Tibial nerve (tissue), 4 donors: ENCODE data around the gene MKLN1. TPM values are rescaled to one million over a fixed set of nuclear protein-coding genes. Genes with fewer than 3 reads are reported as not detected.
"Not testable (repeated sequence)": the region's sequence is repeated elsewhere in the genome, so short reads cannot be mapped to it uniquely, and the experiment has no call there.

Experiments used
- DNase-seq, 2 donors: peaks; one replicate each; pipeline ENCODE4 v3.0.0-alpha.2; 2019; ENCODE audit warnings: low spot score in 2 of 2
- H3K27ac ChIP-seq, 4 donors: fragments of 200-600 bp; sonication (generic) in 3 of 4; one replicate each; pipeline ENCODE4 v1.5.1; 2017 to 2019; ENCODE audit warnings: mild to moderate bottlenecking in 1 of 4
- H3K27me3 ChIP-seq, 2 donors: fragments of 200-600 bp; sonication (generic) in 1 of 2; one replicate each; pipeline versions ENCODE4 v1.5.1 to v1.6.0; 2017 to 2019
- H3K36me3 ChIP-seq, 3 donors: fragments of 200-600 bp; sonication (generic); one replicate each; pipeline ENCODE4 v1.5.1; 2018 to 2019
- H3K4me1 ChIP-seq, 4 donors: fragments of 200-600 bp; sonication (generic) in 3 of 4; one replicate each; pipeline ENCODE4 v1.5.1; 2017 to 2019
- H3K4me3 ChIP-seq, 4 donors: fragments of 200-600 bp; sonication (generic) in 3 of 4; one replicate each; pipeline ENCODE4 v1.5.1; 2017 to 2019; ENCODE audit warnings: mild to moderate bottlenecking in 1 of 4, moderate library complexity in 1 of 4
- H3K9me3 ChIP-seq, 4 donors: fragments of 200-600 bp; sonication (generic) in 3 of 4; one replicate each; pipeline ENCODE4 v1.5.1; 2017 to 2019
- EP300 ChIP-seq, 2 donors: sonication (generic); formaldehyde crosslinking; IDR thresholded peaks; one replicate each; pipeline ENCODE4 v1.6.1; 2017; ENCODE audit warnings: antibody characterized with exemption in 2 of 2, mild to moderate bottlenecking in 1 of 2
- POLR2A ChIP-seq, 2 donors: fragments of 450-650 bp; IDR thresholded peaks; one replicate each; pipeline ENCODE4 v1.6.1; 2017; ENCODE audit warnings: antibody characterized with exemption in 2 of 2, mild to moderate bottlenecking in 2 of 2, moderate library complexity in 2 of 2
- WGBS, 2 donors: methylation state at CpG; one replicate each; pipeline ENCODE4 v1.1.5; 2018; 5-methylcytosine and 5-hydroxymethylcytosine counted together
- total RNA-seq, 4 donors: library from RNA; depleted of rRNA; stranded (reverse); fragments of >200 nt; gene quantifications; one replicate each; pipeline ENCODE4 v1.1.0, GENCODE V29; 2016
- TF ChIP-seq, protein P1 (sequence below), 5 experiments: fragments of 200-600 bp in 3 of 5; fragments of 450-650 bp in 2 of 5; sonication (generic) in 3 of 5; IDR thresholded peaks; one replicate each; pipeline ENCODE4 v1.5.1; 2016 to 2019; ENCODE audit warnings: antibody characterized with exemption in 5 of 5, mild to moderate bottlenecking in 3 of 5, moderate library complexity in 2 of 5

MKLN1 gene
- total RNA-seq, 4 donors from 2014 or later = 86.4 to 143 (median 95.0) TPM

DNA sequence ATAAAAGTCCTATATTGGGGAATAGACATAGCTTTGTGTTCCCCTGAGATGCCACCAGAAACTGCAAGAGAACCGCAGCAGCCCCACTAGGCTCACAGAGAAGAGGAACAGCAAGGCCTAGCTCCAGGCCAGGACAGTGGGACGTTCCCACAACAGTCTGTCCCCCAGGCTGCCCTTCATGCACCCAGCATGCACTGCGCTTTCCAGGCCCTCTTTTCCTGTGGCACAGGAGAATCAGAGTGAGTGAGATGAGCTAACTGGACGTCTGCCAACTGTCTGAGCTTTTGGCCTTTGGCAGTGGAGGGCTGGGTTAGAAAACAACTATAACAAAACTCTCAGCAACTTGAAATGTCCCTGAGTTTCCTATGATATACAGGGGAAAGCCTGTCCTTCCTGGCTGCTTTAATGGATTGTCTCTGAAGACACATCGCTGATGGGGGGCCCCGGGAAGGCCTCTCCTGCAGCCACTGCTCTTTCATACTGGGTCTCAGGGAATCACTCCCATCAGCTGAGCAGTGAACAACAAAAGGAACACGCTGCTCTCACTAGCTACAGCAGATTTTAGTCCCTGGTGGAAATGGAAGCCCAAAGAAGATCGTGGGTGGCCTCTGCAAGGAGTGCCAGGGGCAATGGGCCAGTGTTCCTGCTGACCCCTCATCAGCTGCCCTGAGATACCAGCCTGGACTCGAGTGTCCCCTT is 175.3 kb downstream of the MKLN1 start:
- TF ChIP-seq, protein P1, sequence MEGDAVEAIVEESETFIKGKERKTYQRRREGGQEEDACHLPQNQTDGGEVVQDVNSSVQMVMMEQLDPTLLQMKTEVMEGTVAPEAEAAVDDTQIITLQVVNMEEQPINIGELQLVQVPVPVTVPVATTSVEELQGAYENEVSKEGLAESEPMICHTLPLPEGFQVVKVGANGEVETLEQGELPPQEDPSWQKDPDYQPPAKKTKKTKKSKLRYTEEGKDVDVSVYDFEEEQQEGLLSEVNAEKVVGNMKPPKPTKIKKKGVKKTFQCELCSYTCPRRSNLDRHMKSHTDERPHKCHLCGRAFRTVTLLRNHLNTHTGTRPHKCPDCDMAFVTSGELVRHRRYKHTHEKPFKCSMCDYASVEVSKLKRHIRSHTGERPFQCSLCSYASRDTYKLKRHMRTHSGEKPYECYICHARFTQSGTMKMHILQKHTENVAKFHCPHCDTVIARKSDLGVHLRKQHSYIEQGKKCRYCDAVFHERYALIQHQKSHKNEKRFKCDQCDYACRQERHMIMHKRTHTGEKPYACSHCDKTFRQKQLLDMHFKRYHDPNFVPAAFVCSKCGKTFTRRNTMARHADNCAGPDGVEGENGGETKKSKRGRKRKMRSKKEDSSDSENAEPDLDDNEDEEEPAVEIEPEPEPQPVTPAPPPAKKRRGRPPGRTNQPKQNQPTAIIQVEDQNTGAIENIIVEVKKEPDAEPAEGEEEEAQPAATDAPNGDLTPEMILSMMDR (IDR thresholded peaks at IDR 0.05) = no peak
- TF ChIP-seq EP300 (IDR thresholded peaks at IDR 0.05) (peak in 1 of 2 donors; percentile 41), POLR2A (IDR thresholded peaks at IDR 0.05) (no peak)
- WGBS, 2 donors = 35 to 44% methylated on average over 9 of the region's 9 CpGs
- Histone ChIP-seq H3K4me3 (no peak overlapping the region), H3K4me1 (peaks cover 0 to 49% (median 18%) of the 10 kb centered on the region in 4 donors), H3K36me3 (peaks cover 0 to 20% (median 0%) of the 10 kb centered on the region in 3 donors), H3K27me3 (no peaks in the 10 kb centered on the region), H3K9me3 (no peaks in the 10 kb centered on the region), H3K27ac (peak overlapping the region in 3 of 4 donors; percentile 44 to 79 (median 75))
- peak in 1 of 2 donors; percentile 62 for DNase-seq

GRCh38 chr7:131503639-131504038 is 176.0 kb downstream of the MKLN1 start:
- no peaks in the 10 kb centered on the region for H3K9me3 ChIP-seq
- peaks cover 0 to 47% (median 19%) of the 10 kb centered on the region in 4 donors for H3K4me1 ChIP-seq
- H3K36me3 ChIP-seq = peaks cover 0 to 13% (median 0%) of the 10 kb centered on the region in 3 donors
- DNase-seq = no peak
- TF ChIP-seq EP300 (IDR thresholded peaks at IDR 0.05) (no peak), POLR2A (IDR thresholded peaks at IDR 0.05) (no peak)
- TF ChIP-seq, protein P1 (IDR thresholded peaks at IDR 0.05) = no peak
- no peaks in the 10 kb centered on the region for H3K27me3 ChIP-seq
- H3K27ac ChIP-seq = peak overlapping the region in 3 of 4 donors; percentile 44 to 79 (median 75)
- H3K4me3 ChIP-seq = no peak overlapping the region
- 36 to 53% methylated on average over 6 of the region's 6 CpGs for WGBS, 2 donors

GRCh38 chr7:131504157-131504899 is 176.7 kb downstream of the MKLN1 start:
- peak overlapping the region in 3 of 4 donors; percentile 44 to 79 (median 75) for H3K27ac ChIP-seq
- H3K4me1 ChIP-seq = peaks cover 0 to 47% (median 19%) of the 10 kb centered on the region in 4 donors
- no peak overlapping the region for H3K4me3 ChIP-seq
- no peaks in the 10 kb centered on the region for H3K27me3 ChIP-seq
- H3K9me3 ChIP-seq = no peaks in the 10 kb centered on the region
- TF ChIP-seq POLR2A (IDR thresholded peaks at IDR 0.05) = no peak
- TF ChIP-seq, protein P1 (IDR thresholded peaks at IDR 0.05) = no peak
- TF ChIP-seq EP300 (IDR thresholded peaks at IDR 0.05) = no peak
- peaks cover 0 to 9% (median 0%) of the 10 kb centered on the region in 3 donors for H3K36me3 ChIP-seq
- DNase-seq = no peak
- 83 to 90% methylated on average over 13 to 14 of the region's 14 CpGs for WGBS, 2 donors

- not testable (repeated sequence) for H3K9me3 ChIP-seq, H3K4me3 ChIP-seq, H3K27me3 ChIP-seq, DNase-seq
- 88 to 89% methylated on average over 8 of the region's 8 CpGs for WGBS, 2 donors
- peak overlapping the region in 1 of 4 donors; percentile 79 for H3K27ac ChIP-seq
- H3K36me3 ChIP-seq = peaks cover 0 to 12% (median 0%) of the 10 kb centered on the region in 3 donors
- H3K4me1 ChIP-seq = peaks cover 0 to 47% (median 19%) of the 10 kb centered on the region in 4 donors
These were observed 177.5 kb downstream of the MKLN1 start for GRCh38 chr7:131505037-131505620.

DNA sequence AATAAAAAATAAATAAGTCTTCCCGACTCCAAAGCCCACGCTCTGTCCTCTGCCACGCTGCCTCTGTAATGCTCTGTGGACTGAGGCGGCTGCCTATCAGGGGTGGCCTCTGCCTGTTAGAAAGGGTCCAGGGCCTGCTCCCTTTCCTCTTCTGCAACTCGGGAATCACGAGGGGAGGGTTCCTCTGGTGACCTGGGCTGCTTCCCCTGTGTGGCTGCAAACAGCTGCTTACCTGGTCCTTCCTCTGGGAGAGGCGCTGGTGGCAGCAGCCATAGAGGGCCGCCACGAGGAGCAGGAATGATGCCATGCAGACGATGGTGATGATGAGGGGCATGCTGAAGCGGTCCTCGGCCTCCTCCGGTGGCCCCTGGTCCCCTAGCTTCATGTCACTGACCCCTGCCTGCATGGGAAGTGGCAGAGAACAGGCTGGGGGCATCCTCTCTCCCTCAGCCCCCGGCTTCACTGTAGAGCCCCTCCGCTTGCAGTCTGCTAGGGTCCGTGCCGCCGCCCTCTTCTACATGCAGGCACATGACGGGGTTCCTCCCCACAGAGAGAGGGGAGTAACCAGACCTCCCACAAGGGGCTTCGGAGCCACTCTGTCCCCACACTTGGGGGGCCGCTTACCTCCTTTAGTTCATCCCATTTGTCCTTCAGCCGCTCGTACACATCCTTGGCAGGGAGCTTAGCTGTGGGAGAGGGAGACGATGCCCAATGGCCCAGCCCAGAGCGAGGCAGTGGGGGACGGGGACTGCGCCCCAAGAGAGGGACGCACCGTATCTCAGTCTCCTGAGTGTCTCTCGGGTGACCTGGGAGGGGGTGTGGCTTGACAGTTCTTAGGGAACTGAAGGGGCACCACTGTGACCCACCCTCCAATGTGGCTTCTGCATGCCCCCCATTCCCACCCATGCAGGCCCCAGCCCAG is 178.2 kb downstream of the MKLN1 start:
- H3K27me3 ChIP-seq = no peaks in the 10 kb centered on the region
- peaks cover 0 to 47% (median 19%) of the 10 kb centered on the region in 4 donors for H3K4me1 ChIP-seq
- H3K9me3 ChIP-seq = no peaks in the 10 kb centered on the region
- H3K27ac ChIP-seq = no peak overlapping the region
- WGBS, 2 donors = 89 to 90% methylated on average over 27 to 30 of the region's 30 CpGs
- H3K36me3 ChIP-seq = peaks cover 0 to 17% (median 0%) of the 10 kb centered on the region in 3 donors
- H3K4me3 ChIP-seq = no peak overlapping the region
- DNase-seq = no peak
- TF ChIP-seq EP300 (IDR thresholded peaks at IDR 0.05) = no peak
- TF ChIP-seq, protein P1 (IDR thresholded peaks at IDR 0.05) = no peak
- no peak for TF ChIP-seq POLR2A (IDR thresholded peaks at IDR 0.05)
